ENCODE results near the gene FBXL4. TPM values are rescaled to one million over a fixed set of nuclear protein-coding genes. Genes with fewer than 3 reads are reported as not detected.

Gene FBXL4
- total and polyA plus RNA-seq, 8 donors, result 2.6 to 16.9 (median 11.1) TPM

DNA sequence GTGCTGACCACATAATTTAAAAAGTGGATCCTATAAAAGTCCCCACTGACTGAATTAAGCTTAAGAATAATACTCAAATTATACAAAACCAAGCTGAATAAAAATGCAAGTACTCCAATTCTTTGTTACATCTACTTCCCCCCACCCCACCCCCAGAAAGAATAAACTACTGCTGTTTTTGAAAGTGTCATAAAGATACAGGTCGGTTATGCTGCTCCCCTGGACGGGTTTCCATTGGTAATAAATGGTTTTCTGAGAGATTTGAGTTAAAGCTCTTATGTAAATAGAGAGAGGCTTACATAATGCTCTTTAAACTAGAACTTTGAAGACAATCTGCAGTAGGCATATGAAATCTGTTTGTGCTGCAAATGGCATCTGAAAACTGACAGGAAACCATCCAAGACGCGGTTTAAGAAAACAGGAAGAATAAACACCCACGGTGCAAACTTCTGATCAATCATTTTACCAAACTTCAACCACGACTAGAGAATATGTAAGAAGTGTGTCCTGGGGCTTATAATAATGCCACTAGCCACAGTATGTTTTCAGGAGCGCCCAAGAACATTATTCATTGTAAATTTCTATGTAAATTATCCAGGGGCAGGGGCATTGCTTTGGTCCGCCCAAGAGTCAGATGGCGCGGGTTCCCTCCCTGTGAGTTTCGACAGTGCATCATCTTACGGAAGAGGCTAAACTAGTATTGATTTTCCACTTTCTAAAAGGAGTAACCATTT, 124.2 kb downstream of the FBXL4 start:
- no peak for TF ChIP-seq CTCF (IDR thresholded peaks at IDR 0.05)
- FAIRE-seq, result no peak
- no peak overlapping the region for H3K4me3 ChIP-seq

GRCh38 chr6:98821756-98822405, 125.9 kb downstream of the FBXL4 start:
- intact Hi-C loops (cut with DNase I), result no loop called here
- no peak for TF ChIP-seq CTCF (IDR thresholded peaks at IDR 0.05)
- DNase-seq (no peak), ATAC-seq (no peak), FAIRE-seq (no peak)
- no peak overlapping the region for H3K27ac ChIP-seq
- 81 to 82% methylated on average over 2 of the region's 2 CpGs for WGBS, 2 donors
- H3K4me1 ChIP-seq, result no peaks in the 10 kb centered on the region
- peaks cover 0 to 48% (median 17%) of the 10 kb centered on the region in 4 donors for H3K27me3 ChIP-seq
- H3K36me3 ChIP-seq, result no peaks in the 10 kb centered on the region
- no peak overlapping the region for H3K4me3 ChIP-seq
- H3K9me3 ChIP-seq, result no peaks in the 10 kb centered on the region

More for the DNA sequence above, 124.2 kb downstream of the FBXL4 start:
- WGBS, 2 donors, result 4 to 5% methylated on average over 12 of the region's 12 CpGs
- Histone ChIP-seq H3K27me3 (peaks cover 0 to 54% (median 20%) of the 10 kb centered on the region in 4 donors), H3K27ac (no peak overlapping the region), H3K9me3 (no peaks in the 10 kb centered on the region), H3K4me1 (no peaks in the 10 kb centered on the region), H3K36me3 (no peaks in the 10 kb centered on the region)
- DNase-seq (no peak), ATAC-seq (no peak)
- intact Hi-C loops (cut with DNase I), result no loop called here

Other genes starting within 250 kb of the FBXL4 start
- gene POU3F2, start 113.4 kb downstream of the FBXL4 start, total RNA-seq, result not detected
- gene POU3F2, start 113.4 kb downstream of the FBXL4 start, polyA plus RNA-seq, result not detected